ENCODE measurements around the gene KLHL29. TPM values are rescaled to one million over a fixed set of nuclear protein-coding genes. Genes with fewer than 3 reads are reported as not detected.
"Not testable (repeated sequence)": the region's sequence is repeated elsewhere in the genome, so short reads cannot be mapped to it uniquely, and the experiment has no call there.

Gene KLHL29
- total RNA-seq, 2 experiments from 2014 or later, result 0.15 to 0.21 TPM

DNA sequence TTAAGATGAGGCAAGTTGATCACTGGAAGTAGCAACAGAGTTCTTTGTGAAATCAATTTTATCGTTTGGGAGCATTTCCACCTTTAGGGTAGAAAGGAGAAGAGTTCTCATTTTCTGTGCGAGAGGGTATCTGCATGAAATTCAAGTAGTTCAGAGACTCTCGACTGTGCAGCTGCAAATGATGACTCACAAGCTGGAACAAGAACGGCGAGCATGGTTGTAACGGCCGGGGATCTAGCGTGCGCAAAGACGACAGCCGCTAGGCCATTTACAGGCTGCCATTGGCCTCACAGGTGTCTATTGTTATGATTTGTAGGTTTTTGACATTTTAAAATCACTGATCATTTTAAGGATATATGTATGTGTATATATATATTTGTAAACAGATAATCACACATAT lies 5.2 kb downstream of the KLHL29 start:
- ChIA-PET CTCF (no interaction called here), POLR2A (no interaction called here)

DNA sequence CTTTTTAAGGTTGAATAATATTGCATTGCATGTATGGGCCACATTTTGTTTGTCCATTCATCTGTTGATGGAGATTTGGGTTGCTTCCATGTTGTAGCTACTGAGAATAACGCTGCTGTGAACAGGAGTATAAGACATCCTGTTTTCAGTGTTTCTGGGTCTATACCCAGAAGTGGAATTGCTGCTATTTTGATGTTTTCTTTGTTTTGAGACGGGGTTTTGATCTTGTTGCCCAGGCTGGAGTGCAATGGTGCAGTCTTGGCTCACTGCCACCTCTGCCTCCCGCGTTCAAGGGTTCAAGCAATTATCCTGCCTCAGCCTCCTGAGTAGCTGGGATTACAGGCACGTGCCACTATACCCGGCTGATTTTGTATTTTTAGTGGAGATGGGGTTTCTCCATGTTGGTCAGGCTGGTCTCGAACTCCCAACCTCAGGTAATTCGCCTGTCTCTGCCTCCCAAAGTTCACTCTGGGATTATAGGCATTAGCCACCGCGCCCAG lies 6.3 kb downstream of the KLHL29 start:
- POLR2A ChIA-PET, CTCF ChIA-PET: not testable (repeated sequence)

- CTCF ChIA-PET, result no interaction called here
Measured at GRCh38 chr2:23393722-23394121, 8.7 kb downstream of the KLHL29 start.

GRCh38 chr2:23394700-23395099 lies 9.7 kb downstream of the KLHL29 start:
- CTCF ChIA-PET, result no interaction called here
- POLR2A ChIA-PET, result no interaction called here

More at GRCh38 chr2:23393722-23394121, 8.7 kb downstream of the KLHL29 start:
- POLR2A ChIA-PET, result no interaction called here

- ChIA-PET POLR2A (no interaction called here), CTCF (no interaction called here)
Measured at GRCh38 chr2:23397478-23397877, 12.5 kb downstream of the KLHL29 start.

DNA sequence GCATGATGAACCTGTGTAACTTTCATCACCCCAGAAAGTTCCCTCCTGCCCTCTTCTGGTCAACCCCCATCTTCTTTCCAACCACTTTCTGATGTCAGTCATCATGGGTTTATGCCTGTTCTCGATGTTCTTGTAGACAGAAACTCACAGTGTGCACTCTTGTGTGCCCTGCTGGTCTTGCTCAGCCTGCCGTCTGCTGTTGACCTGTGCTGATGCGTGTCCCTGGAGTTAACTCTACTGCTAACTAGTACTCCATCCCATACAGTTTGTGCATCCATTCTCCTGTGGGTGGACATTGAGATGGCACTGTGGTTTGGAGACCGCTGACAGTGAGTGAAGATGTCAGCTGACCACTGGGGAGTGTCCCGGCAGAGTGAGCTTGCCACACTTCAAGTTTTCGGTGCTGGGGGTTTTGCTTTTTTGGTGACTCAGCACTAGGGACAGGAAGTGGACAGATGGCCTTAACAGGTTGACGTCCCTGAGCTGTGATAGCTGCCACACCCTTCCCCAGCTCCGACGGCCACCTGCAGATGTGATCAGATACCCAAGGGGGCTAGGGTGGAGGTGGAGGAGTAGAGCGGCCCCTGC lies 14.8 kb downstream of the KLHL29 start:
- POLR2A ChIA-PET, result no interaction called here
- CTCF ChIA-PET, result no interaction called here

DNA sequence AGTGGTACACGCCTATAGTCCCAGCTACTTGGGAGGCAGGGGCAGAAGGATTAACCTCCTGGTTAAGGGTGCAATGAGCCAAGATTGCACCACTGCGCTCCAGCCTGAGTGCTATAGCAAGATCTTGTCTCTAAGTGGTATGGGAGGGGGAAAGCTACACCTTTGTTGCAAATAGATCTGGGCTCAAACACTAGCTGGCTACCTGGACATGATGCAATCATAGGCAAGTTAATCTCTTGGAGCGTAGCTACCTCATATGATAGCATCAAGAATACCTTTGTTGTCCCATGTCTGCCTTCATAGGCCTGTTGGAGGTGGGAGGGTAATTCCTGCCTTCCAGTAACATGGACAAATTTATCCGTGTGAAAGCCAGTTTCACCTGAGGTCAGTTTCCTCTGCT lies 15.7 kb downstream of the KLHL29 start:
- POLR2A ChIA-PET, result no interaction called here
- CTCF ChIA-PET, result no interaction called here

DNA sequence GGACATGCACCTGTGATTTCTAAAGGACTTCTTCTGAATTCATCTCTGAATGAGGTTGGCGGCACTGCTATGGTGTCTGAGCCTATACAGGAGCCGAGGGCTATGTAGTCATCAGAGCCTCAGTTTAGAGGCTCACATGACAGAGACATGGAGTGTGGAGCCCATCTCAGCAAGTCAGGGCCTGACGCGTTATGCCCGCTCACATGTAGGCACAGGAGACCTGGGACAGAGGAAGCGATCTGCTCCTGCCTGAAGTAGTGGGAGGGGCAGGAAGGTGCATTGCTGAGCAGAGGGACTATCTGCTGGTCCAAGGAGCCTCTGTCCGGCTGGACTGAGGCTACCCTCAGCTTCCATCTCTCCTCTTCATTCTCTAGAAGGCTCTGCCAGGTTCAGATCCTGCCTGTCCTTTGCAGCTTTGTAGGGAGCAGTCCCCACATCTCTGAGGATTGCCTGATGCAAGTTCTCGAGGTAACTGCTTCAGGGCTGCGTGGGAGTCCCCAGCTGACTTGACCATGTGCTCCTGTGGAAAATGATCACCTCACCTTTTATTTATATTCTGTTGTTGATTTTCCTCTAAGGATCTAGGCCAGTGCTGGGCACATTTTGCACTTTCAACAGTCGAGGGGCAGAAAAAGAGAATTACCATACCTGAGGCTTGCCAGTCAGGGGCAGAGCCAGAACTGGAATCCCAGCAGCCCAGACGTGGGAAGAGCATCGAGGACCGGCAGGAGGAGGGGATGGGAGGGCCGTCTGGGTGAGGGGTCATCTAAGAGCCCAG lies 16.6 kb downstream of the KLHL29 start:
- CTCF ChIA-PET, result no interaction called here
- POLR2A ChIA-PET, result no interaction called here

DNA sequence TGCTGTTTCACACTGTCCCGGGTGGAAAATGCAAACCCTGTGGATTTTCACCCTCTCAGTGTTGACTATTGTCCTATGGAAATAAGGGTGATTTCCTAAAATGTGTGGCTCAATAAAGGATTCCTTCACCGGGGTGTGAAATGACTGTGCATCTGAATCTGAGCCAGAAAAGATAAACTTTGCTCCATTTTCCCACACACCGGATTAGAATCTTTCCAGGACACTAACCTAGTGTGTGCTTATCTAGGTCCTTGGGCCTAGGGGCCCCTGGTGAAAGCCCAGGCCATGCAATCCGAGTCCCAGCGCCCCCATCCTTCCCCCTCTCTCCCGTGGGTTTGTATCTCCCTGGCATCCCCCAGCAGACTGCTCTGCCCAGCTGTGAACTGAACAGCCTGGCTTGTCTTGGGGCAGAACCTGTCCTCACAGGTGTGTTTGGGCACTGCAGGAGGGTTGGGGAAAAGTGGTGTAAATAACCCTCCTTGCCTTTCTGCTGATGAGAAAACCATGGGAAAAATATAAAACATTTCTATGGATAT lies 17.3 kb downstream of the KLHL29 start:
- ChIA-PET CTCF (no interaction called here), POLR2A (no interaction called here)

GRCh38 chr2:23404426-23404825 lies 19.4 kb downstream of the KLHL29 start:
- ChIA-PET CTCF (no interaction called here), POLR2A (no interaction called here)

- CTCF ChIA-PET, result interaction anchor here (1.0 kb wide), 1 partner anchor 54 kb away, joined by 3 read pairs; no protein-coding TSS in a partner anchor
- POLR2A ChIA-PET, result no interaction called here
Measured at GRCh38 chr2:23409248-23409647, 24.3 kb downstream of the KLHL29 start.

DNA sequence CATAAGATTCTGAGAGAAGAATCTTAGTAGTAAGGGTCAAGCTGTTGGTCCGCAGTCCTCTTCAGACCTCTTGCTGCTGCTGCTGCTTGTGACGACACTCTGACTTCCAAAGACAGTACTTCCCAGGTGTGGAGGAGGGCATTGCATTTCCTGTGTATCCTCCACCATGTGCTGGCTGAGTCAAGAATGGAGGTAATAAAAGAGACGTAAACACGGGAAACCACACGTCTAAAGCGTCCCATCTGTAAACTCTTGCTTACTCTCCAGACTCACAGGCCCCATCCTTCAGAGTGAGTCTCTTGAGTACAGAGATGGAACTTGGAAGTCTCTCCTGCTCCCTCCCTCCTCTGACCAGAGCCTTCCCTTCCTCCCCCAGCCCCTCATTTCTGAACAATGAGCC lies 25.6 kb downstream of the KLHL29 start:
- ChIA-PET CTCF (no interaction called here), POLR2A (no interaction called here)

- ChIA-PET CTCF (no interaction called here), POLR2A (no interaction called here)
Measured at GRCh38 chr2:23411752-23412431, 26.9 kb downstream of the KLHL29 start.

DNA sequence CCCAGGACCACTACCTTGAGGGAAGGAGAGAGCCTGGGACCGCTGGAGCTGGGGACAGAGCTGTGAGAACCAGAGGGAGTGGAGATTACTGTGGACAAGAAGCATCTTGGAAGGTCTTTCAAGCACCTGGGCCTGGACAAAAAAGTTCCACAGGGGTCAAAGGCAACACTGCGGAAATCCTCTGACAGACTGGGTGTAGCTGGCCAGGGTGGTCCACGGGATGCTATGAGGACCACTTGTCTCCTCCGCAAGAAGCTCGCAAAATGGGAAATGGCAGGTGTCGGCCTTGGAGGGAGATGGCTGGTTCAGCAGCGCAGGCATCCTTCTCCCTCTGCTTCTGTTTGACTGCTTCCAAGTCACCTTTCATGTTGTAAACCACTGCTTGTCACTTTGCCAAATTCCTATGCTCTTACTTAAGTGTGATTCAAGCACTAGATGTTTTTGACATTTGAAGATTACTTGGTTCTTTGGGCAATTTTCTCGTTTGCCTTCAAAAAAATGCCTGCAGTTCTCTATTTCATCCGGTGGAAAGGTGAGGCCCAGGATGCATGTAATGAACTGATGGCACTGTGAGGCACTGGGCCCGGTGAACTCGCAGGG lies 27.7 kb downstream of the KLHL29 start:
- CTCF ChIA-PET, result no interaction called here
- POLR2A ChIA-PET, result no interaction called here

DNA sequence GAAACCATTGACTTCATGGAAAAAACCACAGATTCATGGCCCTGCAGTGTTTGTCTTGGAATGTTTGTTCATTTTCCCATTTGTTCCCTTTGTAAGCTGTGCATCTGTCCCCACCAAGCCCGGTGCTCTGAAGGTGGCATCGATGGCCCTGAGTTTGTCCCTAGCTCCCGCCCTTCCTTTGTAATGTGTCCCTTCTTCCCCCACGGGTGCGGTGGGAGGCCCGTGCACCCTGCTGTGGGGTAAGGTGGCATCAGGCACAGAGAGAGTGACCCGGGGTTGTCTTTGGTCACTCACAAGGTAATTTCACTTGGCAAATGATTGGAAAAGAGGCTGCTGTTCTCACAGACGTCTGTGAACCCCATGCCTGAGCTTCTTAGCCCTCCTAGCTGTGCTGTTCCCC lies 28.7 kb downstream of the KLHL29 start:
- ChIA-PET POLR2A (no interaction called here), CTCF (no interaction called here)

DNA sequence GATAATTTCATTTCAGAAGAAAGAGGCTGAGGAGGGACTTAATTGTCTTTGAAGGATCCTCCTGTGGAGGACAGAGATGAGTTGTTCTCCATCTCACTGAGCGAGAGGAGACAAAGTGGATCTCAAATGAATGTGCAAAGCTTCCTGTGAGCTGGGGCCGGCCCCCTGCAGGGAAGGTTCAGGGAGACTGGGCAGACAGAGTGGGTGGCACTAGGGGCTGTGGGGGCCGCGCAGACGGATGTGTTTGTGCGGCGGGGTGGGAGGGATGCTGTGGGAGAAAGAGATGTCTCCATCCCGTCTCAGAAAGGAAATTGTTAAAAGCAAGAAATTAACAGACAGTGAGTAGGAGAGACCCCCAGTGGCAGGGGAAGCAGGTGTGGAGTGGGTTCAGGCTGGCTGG lies 29.1 kb downstream of the KLHL29 start:
- ChIA-PET POLR2A (no interaction called here), CTCF (no interaction called here)

DNA sequence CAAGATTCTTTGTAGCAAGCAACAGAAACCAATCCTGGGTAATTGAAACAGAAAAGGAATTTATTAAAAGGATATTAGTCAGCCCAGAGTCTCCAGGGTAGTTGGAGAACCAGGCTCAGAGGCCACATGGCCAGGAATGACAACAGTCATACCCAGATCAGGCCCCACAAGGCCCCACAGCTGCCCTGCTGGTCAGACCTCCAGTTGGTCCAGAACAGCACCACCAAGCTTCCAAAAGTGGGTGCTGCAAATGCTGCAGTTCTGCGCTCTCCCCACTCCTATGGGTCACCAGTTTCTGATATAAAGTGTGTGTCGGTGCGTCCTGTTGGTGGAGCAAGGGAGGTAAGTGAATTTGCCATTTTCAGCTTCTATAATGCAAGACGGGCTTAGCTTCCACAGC lies 29.9 kb downstream of the KLHL29 start:
- POLR2A ChIA-PET, result no interaction called here
- CTCF ChIA-PET, result no interaction called here

- POLR2A ChIA-PET, result no interaction called here
Measured at GRCh38 chr2:23417310-23417709, 32.3 kb downstream of the KLHL29 start.

GRCh38 chr2:23418056-23418455 lies 33.1 kb downstream of the KLHL29 start:
- ChIA-PET CTCF (no interaction called here), POLR2A (no interaction called here)

More at GRCh38 chr2:23417310-23417709, 32.3 kb downstream of the KLHL29 start:
- CTCF ChIA-PET, result no interaction called here

DNA sequence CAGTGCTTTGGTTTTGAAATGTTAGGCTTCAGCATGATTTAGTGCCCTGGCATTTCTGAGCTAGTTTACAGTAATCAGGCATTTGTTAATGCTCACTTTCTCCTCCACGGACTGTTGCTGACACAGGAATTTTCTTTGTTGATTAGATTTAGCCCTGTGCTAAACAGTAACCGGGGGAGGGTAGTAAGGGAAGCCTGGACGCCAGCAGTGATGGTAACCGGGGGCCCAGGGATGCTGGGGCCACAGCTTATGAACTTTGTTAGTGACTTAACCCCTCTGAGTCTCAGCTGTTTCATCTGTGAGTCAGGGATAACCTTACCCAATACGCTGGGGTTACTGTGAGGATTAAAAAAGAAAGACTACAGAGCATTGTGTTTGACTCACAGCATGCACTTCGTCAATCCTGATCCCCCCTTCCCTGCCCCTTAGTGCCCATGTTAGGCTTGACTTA lies 33.5 kb downstream of the KLHL29 start:
- ChIA-PET POLR2A (no interaction called here), CTCF (no interaction called here)

All from activated CD8-positive, alpha-beta memory T cell treated with anti-CD3 and anti-CD28 coated beads for 36 hours (primary cell).